GM21737 (cell line): ENCODE data around the gene ALPL.
"Not testable (repeated sequence)": the region's sequence is repeated elsewhere in the genome, so short reads cannot be mapped to it uniquely, and the experiment has no call there.

ENCODE experiments used
- ATAC-seq: cut with Tn5 transposase; IDR thresholded peaks from one replicate; pipeline ENCODE4 v1.9.1; 2021; ENCODE audit warnings: mild to moderate bottlenecking, moderate library complexity; ENCODE audit not compliant: unreplicated experiment

The ALPL gene

DNA sequence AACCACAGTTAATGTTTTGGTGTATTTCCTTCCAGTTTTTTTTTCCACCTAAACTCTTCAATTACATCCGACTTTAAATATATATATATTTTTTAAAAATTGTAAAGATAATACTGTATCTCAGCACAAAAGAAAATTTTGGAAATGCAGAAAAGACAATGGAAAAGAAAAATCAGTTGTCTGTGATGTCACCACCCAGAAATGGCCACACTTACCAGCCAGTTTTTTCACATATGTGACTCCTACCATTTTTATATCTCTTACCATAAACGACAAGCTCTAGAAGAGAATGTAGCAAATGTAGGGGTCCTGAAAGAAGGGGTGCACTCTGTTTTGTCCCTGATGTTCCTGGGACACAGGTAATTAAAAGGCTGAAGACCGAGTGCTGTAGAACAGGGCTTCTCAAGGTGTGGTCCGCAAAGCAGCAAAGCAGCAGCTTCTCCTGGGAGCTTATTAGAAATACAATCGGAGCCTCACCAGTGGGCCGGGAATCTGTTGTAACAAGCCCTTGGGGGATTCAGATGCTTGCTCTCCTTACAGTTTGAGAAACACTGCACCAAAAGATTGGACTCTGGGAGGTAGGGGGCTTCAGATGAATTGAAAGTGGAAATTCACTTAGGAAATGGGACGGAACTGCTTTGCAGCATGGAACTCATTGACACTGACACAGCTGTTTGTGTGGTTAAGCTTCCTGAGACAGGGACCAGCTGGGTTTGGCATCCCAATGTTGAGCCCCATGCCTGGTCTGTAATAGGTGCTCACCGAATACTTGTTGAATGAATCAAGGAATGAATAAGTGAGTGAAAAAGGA lies 44.1 kb downstream of the ALPL start:
- ATAC-seq: no peak

DNA sequence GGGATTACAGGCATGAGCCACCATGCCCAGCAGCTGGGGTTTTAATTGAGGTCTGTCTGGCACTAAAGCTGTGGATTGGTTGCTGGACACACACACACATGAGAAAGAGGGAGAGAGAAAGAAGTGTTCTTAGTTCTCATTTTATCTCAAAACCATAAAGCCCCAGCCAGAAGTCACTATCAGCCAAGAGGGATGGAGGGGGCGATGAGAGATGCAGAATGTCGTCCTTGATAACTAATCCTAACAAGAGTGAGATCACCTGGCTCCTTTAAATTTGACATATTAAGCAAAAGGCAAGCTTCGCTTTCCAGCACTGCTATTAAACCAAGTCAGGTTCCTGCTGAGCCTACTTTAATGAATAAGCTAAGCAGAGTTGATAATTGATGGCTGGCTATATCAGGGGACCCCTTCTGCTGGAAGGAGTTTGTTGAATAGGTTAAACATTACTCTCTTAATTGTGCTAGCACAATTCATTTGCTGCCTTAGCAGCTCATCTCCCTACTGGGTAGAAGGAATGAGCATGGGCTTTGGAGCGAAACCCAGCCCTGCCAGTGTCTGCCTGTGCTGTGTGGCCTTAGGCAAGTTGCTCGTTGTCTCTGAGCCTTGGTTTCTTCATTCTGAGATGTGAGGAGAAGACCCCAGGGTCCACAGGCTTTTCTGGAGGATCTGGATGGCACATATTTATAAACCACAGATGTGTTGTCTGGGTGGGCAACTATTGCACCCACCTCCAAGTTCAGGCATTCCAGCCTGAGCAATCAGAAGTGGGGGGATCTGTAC lies 50.8 kb downstream of the ALPL start:
- no peak for ATAC-seq

DNA sequence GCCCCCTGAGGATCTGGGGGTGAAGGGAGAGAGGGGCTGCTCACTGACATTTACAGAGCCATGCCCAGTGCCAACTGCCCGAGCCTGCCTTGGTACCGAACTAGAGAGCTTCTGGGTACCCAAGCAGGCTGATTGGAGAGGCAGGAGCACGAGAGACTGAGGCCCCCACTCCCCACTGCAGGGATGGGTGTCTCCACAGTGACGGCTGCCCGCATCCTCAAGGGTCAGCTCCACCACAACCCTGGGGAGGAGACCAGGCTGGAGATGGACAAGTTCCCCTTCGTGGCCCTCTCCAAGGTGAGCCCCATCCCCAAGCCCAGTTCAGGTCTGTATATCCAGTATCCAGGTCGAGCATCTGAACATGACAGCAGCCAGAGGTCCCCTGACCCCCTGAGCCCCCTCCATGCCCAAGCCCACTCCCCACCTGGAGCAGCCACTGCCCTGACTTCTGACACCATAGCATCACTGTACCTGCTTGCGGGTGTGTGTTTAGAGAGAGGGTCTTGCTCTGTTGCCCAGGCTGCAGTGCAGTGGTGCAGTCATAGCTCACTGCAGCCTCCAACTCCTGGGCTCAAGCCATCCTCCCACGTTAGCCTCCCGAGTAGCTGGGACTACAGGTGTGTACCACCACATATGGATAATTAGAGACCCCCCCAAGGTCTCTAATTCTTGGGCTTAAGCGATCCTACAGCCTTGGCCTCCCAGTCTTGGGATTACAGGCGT lies 51.9 kb downstream of the ALPL start:
- no peak for ATAC-seq

DNA sequence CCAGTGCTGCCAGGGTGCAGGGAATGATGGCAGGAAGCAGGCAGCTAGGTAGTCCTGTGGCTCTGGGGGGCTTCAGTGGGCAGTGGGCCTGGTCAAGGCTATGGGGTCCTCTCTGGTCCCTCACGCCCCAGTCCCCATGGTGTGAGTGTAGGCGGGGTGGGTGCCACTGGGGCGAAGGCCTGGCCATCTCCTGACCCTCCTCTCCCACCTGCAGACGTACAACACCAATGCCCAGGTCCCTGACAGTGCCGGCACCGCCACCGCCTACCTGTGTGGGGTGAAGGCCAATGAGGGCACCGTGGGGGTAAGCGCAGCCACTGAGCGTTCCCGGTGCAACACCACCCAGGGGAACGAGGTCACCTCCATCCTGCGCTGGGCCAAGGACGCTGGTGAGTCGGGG lies 53.7 kb downstream of the ALPL start:
- ATAC-seq: no peak

DNA sequence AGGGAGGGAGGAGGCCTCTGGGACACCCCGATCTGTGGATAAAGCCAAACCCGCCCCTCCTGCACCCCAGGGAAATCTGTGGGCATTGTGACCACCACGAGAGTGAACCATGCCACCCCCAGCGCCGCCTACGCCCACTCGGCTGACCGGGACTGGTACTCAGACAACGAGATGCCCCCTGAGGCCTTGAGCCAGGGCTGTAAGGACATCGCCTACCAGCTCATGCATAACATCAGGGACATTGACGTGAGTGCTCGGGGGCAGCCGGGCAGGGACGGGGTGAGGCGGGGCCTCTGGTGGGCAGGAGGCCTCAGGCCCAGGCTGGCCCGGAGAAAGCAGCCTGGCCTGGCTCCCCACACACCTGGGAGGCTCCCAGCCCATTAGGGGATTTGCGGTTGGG lies 54.7 kb downstream of the ALPL start:
- ATAC-seq: no peak

DNA sequence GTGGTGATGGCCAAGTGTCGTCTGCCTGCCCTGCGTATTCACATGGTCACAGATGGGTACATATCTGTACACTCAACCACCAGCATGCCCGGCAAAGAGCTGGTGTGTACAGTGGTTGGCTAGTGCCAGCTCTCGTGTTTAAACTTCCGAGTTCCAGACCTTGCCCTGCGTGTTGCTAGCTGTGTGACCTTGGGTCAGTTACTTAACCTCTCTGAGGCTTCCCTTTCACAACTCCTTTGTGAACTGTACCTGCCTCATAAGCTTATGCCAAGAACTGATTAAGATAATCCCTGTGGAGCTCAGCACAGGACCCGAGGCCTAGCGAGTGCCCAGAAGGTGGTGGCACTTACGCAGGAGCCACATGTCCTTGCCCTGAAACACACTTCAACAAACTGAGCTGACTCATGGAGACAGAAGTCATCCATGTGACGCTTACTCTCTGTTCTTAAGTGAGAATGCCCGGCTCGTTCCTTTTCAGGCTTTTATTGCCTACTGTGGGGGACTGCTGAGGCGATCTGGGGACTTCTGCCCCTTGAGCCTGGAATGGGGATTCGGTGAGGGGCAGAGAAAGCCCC lies 55.4 kb downstream of the ALPL start:
- ATAC-seq: no peak

DNA sequence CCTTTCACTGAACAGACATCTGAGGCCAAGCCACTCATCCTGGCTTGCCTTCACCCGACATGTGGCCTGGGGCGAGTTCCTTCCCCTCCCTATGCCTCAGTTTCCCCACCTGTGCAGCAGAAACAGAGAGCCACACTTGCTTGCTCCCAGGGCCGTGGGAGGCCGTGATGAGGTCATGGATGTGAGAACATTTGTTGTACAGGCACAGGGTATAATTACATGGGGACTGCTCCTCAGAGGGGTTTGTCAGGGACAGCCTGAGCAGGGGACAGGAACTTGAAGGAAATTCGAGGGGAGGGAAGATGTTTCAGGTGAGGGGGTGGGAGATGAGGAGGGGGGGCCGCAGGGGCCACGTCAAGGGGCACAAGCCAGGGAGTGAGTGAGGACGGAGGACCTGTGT lies 56.1 kb downstream of the ALPL start:
- ATAC-seq: no peak

DNA sequence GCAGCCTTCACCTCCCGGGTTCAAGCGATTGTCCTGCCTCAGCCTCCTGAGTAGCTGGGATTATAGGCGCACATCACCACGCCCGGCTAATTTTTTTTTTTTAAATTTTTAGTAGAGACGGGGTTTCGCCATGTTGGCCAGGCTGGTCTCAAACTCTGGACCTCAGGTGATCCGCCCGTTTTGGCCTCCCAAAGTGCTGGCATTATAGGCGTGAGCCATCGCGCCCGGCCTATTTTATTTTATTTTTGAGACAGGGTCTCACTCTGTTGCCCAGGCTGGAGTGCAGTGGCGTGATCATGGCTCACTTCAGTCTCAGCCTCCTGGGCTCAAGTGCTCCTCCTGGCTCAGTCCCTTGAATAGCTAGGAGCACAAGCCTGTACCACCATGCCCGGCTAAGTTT lies 57.1 kb downstream of the ALPL start:
- not testable (repeated sequence) for ATAC-seq

DNA sequence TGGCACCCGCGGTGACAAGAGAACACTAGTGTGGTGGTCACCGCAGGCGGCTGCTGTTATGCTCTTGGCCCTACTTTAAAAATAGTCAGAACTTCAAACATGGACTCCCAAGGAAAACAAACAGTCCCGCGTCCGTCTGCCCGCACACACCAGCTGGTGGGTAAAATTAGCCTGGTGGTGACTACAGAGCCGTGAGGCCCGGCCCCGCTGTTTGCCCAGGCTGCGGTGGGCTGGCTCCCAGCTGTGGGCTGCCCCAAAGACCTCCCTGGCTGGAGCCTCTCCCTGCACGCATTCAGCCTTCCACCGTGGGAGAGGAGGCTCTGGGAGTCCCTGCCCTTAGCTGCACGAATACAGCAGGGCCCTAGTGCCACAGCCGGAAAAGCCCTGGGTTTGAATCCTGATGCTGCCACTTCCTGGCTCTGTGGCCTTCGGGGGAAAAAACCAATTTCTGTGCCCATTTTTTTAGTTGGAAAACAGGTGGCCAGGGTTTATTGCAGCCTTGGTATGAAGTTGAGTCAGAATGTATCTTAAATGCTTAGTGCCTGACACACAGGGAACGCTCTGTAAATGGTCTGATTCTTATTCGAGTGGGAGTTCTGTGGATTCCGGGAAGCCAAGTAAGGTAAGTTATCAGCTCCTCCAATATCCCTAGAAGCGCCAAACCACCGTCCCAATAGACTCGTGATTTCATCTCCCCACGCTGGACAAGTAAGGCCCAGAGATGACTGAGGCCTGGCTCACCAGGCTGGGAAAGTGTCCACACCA lies 58.2 kb downstream of the ALPL start:
- no peak for ATAC-seq

DNA sequence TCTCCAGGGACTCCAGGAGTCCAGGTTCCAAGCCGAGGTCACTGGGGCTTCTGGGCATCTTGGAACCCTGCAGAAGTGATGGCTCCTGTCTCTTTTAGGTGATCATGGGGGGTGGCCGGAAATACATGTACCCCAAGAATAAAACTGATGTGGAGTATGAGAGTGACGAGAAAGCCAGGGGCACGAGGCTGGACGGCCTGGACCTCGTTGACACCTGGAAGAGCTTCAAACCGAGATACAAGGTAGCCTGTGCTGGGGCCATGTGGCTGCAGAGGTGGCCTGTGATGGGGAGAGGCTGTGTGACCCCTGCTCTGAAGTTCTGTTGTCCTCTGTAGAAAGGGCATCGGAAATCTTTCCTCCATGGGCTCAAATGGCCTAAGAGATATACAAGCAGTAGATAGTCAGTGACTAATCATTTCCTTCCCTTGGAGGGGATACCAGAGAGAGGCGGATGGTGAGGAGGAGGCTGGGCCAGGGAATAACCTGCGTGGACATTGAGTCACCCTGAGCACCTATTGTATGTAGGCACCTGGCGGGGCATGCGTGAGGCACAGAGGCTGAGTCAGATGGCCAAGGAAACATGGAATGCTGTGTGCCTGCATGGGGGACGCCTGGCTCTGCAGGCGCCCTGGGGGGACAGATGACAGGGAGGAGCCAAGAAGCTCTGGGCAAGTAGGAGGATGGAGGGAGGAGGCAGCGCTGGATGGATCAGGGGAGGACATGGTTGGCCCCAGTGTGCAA lies 59.0 kb downstream of the ALPL start:
- no peak for ATAC-seq

DNA sequence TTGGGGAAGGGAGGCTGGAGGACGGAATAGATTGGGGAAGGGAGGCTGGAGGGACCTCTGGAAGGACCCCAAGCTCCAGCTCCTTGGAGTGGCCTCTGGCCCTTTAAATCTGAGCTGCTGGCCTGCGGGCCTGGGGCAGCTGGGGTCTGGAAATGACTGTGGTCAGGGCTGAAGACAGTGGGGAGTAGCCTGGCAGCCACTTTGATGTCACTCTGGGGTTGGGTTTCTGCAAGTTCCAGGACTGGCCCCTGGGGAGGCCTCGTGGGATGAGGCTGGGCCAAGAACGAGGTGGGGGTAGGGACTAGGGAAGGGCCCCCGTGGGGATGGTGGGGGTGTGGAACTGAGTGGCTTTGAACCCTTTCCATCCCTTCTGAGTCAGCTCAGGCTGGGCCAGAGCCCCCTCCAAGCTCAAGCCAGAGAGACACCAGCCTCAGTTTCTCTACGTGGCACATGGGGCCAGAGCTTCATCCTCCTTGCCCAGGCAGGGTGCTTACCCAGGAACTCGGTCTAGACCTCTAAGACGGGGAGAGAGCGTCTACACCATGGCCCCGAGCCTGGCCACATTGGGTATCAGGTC lies 59.7 kb downstream of the ALPL start:
- ATAC-seq: no peak

DNA sequence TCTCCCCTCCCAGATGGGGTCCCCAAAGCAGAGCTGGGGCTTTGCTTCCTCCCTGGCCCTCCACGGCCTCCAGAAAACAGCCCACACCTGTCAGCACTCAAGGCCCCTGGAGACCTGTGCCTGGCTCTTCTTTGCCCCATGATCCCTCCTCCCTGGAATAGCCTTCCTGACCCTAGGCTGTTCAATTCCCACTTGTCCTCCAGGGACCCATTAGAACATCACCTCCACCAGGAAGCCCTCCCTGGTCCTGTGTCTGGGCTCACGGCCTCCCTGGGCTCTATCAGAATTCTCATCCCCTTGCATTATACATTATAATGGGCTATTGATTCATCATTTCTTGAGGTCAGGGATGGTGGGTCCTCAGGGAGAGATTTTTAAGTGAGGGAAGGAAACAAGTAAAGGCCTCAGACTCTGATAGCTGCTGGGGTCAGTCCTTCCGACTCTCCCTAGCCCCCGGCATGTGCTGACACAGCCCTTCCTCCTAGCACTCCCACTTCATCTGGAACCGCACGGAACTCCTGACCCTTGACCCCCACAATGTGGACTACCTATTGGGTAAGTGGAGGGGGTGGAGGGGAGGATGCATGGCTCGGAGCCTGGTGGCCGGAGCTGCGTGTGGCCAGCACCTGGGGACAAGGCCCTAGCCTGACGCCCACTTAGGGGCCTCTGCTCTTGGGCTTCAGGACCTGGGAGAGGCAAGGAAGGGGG lies 60.8 kb downstream of the ALPL start:
- no peak for ATAC-seq

DNA sequence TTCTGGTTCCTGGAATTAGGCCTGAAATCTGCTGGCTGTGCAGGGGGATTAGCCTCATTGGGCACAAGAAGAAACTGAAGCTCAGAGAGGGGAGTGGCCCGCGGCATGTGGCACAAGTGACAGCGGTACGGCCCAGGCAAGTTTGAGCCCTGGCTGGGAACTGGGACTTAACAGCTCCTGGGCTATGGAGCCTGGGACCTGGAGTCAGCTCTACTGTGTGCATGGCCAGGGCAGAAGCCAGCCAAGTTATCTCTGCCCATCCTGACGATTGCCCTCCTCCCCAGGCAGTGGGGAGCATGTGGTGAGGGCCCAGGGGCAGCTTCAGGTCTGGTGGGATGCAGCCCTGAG lies 61.3 kb downstream of the ALPL start:
- ATAC-seq: no peak

DNA sequence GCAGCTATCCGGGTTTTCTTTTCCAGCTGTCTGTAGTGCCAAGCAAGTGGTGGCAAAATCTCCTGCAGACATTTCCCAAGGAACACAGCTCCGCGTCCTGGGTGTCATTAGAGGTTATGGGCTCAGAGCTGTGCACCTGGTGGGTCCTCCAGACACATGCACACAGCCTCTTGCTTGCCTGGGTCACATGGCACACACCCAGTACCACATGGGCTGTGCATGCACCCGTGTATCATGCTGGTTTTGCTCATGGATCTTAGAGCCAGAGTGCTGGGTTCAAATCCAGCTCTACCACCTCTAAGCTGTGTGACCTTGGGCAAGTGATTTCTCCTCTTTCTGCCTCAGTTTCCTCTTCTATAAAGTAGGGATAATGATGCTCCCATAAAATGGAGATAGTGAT lies 61.7 kb downstream of the ALPL start:
- no peak for ATAC-seq

DNA sequence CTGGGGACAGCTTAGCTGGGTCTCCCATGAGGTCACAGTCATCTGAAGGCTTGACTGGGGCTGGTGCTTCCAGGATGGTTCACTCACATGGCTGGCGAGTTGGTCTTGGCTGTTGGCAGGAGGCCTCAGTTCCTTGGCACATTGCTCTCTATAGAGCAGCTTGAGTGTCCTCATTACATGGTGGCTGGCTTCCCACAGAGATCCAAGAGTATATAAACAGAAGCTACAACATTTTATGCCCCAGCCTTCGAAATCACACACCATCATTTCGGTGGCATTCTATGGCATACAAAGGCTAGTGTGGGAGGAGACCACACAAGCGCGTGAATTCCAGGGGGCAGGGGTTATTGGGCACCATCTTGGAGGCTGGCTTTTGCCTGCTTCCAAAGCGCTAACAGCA lies 63.0 kb downstream of the ALPL start:
- ATAC-seq: no peak

DNA sequence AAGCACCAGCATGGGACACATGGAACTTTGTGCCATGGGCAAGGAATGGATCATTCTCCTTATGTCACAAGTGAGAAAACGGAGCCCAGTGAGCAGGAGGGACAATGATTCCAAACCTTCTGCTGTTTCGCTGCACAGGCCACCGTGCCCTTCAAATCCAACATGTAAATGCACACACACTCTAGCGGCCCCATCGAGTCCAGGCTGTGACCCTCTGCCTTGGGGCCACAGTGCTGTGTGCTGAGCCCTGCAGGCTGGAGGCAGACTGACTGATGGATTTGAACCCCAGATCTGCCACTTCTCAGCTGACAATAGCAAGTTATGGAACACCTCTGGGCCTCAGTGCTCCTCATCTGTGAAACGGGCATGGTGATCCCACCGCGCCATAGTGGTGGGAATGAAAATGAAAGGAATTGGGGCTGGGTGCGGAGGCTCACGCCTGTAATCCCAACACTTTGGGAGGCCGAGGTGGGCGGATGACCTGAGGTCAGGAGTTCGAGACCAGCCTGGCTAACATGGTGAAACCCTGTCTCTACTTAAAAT lies 63.6 kb downstream of the ALPL start:
- no peak for ATAC-seq

DNA sequence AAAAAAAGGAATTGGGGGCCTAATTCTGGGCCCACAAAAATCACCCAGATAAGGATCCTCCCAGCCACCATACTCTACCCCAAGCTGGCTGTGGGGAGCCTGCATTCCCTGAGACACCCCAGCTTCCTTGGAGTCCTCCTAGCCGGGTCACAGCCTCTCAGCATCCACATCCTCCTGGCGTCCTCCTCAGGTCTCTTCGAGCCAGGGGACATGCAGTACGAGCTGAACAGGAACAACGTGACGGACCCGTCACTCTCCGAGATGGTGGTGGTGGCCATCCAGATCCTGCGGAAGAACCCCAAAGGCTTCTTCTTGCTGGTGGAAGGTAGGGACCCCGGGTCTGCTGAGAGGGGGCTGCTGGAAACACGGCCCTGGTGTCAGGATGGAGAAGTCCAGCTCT lies 64.3 kb downstream of the ALPL start:
- ATAC-seq: no peak

DNA sequence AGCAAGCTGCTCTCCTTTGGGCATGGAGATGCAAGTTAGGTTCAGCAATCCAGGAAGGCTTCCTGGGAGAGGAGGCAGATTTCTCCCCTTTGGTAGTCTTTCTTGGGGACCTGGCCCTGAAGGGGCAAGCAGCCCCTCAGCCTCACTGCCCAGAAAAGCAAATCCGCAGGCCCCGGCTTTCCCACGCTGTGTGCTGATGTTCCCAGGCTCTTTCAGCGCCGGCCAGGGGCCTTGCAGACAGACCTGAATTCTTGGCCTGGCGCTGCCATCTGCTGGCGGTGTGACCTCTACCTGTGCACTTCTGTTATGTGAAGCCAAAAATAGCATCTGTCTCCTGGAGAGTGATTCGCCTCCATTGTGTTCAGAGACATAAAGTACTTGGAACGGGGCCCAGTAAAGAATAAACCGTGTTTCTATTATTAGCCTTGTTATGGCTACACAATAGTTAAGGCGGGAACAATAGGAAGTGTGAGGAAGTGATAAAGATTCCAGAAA lies 64.8 kb downstream of the ALPL start:
- no peak for ATAC-seq
